SK-N-SH (cell line): Measurements from ENCODE around the gene BNIP3. TPM values are rescaled to one million over a fixed set of nuclear protein-coding genes. Genes with fewer than 3 reads are reported as not detected.

Source experiments
- CTCF ChIA-PET: fragments of 300-600, 350-600 bp; formaldehyde crosslinking; extraction: SDS; loops from one replicate; lab custom pipeline; 2021; lab: Yijun Ruan, JAX
- POLR2A ChIA-PET: fragments of 350-600 bp; sonication (Branson Sonifier 250); formaldehyde crosslinking; extraction: SDS; loops from one replicate; lab custom pipeline; 2020; ENCODE audit warnings: antibody characterized with exemption, inconsistent platforms; lab: Yijun Ruan, JAX
- DNase-seq: peaks from one replicate; pipeline ENCODE4 v3.0.0; 2012
- H2AFZ ChIP-seq: fragments of 200-600 bp; sonication (generic); 2 replicates; pipeline ENCODE4 v1.8.1; 2016; ENCODE audit warnings: antibody characterized with exemption, mild to moderate bottlenecking, low read depth
- H3F3A ChIP-seq: fragments of 200-600 bp; sonication (generic); replicated peaks from 2 replicates; pipeline ENCODE3; 2016; ENCODE audit warnings: antibody characterized with exemption, mild to moderate bottlenecking; ENCODE audit not compliant: insufficient read depth
- H3K27ac ChIP-seq, 2 experiments: fragments of 200-500 bp in 1 of 2; fragments of 200-600 bp in 1 of 2; sonication (Bioruptor generic) in 1 of 2; sonication (generic), shearing (Covaris generic) in 1 of 2; 2 replicates each; pipeline versions ENCODE4 v1.5.1 to v1.6.1; 2014 to 2016; ENCODE audit warnings: low read depth in 2 of 2, inconsistent platforms in 1 of 2, low read length in 1 of 2, mild to moderate bottlenecking in 1 of 2, mixed read lengths in 1 of 2
- H3K27me3 ChIP-seq: fragments of 200-600 bp; sonication (generic), shearing (Covaris generic); 2 replicates; pipeline ENCODE4 v1.6.1; 2016; ENCODE audit warnings: mixed run types; ENCODE audit not compliant: insufficient read depth
- H3K36me3 ChIP-seq, 2 experiments: fragments of 200-500 bp in 1 of 2; fragments of 200-600 bp in 1 of 2; sonication (Bioruptor generic) in 1 of 2; sonication (generic) in 1 of 2; replicated peaks in 1 of 2; 2 replicates each; pipeline versions ENCODE3 to v1.5.1; 2014 to 2016; ENCODE audit warnings: low read length in 1 of 2, mild to moderate bottlenecking in 1 of 2; ENCODE audit not compliant: insufficient read depth in 2 of 2, control insufficient read depth in 1 of 2
- H3K4me1 ChIP-seq, 2 experiments: fragments of 200-500 bp in 1 of 2; fragments of 200-600 bp in 1 of 2; sonication (Bioruptor generic) in 1 of 2; sonication (generic), shearing (Covaris generic) in 1 of 2; 2 replicates each; pipeline versions ENCODE4 v1.5.1 to v1.6.1; 2014 to 2016; ENCODE audit warnings: low read depth in 1 of 2, low read length in 1 of 2, mixed run types in 1 of 2; ENCODE audit not compliant: insufficient read depth in 2 of 2, control insufficient read depth in 1 of 2
- H3K4me2 ChIP-seq: fragments of 200-600 bp; sonication (generic), shearing (Covaris generic); 2 replicates; pipeline ENCODE4 v1.6.1; 2017; ENCODE audit warnings: mixed run types
- H3K4me3 ChIP-seq, 2 experiments: fragments of 200-500 bp in 1 of 2; fragments of 200-600 bp in 1 of 2; sonication (Bioruptor generic) in 1 of 2; sonication (generic), shearing (Covaris generic) in 1 of 2; 2 replicates each; pipeline versions ENCODE4 v1.5.1 to v1.8.1; 2014 to 2016; ENCODE audit warnings: low read depth in 2 of 2, inconsistent platforms in 1 of 2, low read length in 1 of 2, mild to moderate bottlenecking in 1 of 2, mixed read lengths in 1 of 2, moderate library complexity in 1 of 2
- H3K79me2 ChIP-seq: fragments of 200-600 bp; sonication (generic); 2 replicates; pipeline ENCODE4 v1.8.1; 2017; ENCODE audit warnings: mild to moderate bottlenecking; ENCODE audit not compliant: insufficient read depth
- H3K9ac ChIP-seq: fragments of 200-600 bp; sonication (generic); 2 replicates; pipeline ENCODE4 v1.6.1; 2017; ENCODE audit warnings: mixed run types
- H3K9me2 ChIP-seq: fragments of 200-600 bp; sonication (generic); 2 replicates; pipeline ENCODE4 v1.6.1; 2017; ENCODE audit warnings: mixed run types
- H3K9me3 ChIP-seq: fragments of 200-600 bp; sonication (generic); 2 replicates; pipeline ENCODE4 v1.6.1; 2017; ENCODE audit warnings: mixed run types, mild to moderate bottlenecking, moderate library complexity
- H4K20me1 ChIP-seq: fragments of 200-600 bp; sonication (generic); 2 replicates; pipeline ENCODE4 v1.6.1; 2017; ENCODE audit warnings: mild to moderate bottlenecking, mixed run types; ENCODE audit not compliant: insufficient read depth
- EP300 ChIP-seq, 2 experiments: IDR thresholded peaks; 2 replicates each; pipeline versions ENCODE4 v1.4.0 to v1.6.1; 2012; ENCODE audit warnings: borderline replicate concordance in 1 of 2, low read depth in 1 of 2, low read length in 1 of 2
- FOXJ3 ChIP-seq: sonication (generic); formaldehyde crosslinking; IDR thresholded peaks from 2 replicates; pipeline ENCODE4 v1.5.1; 2020; ENCODE audit warnings: mild to moderate bottlenecking, missing genetic modification reagents
- IRF3 ChIP-seq: fragments of 150-350 bp; IDR thresholded peaks from 2 replicates; pipeline ENCODE4 v1.6.1; 2016; ENCODE audit warnings: mild to moderate bottlenecking, low read depth, low read length
- MAX ChIP-seq: IDR thresholded peaks from 2 replicates; pipeline ENCODE4 v1.4.0; 2012; ENCODE audit warnings: low read depth
- MXI1 ChIP-seq: IDR thresholded peaks from 2 replicates; pipeline ENCODE4 v1.6.1; 2012; ENCODE audit warnings: mild to moderate bottlenecking, low read depth, low read length, improper control_type of control experiment
- NFIC ChIP-seq: IDR thresholded peaks from 2 replicates; pipeline ENCODE4 v1.4.0; 2012; ENCODE audit warnings: borderline replicate concordance
- RAD21 ChIP-seq: IDR thresholded peaks from 2 replicates; pipeline ENCODE4 v1.6.1; 2012; ENCODE audit warnings: mild to moderate bottlenecking, low read length
- RFX5 ChIP-seq: IDR thresholded peaks from 2 replicates; pipeline ENCODE4 v1.6.1; 2012; ENCODE audit warnings: mild to moderate bottlenecking, improper control_type of control experiment, low read length
- RXRA ChIP-seq: IDR thresholded peaks from 2 replicates; pipeline ENCODE4 v1.4.0; 2012; ENCODE audit warnings: low read depth, mild to moderate bottlenecking, borderline replicate concordance
- SIN3A ChIP-seq: IDR thresholded peaks from 2 replicates; pipeline ENCODE4 v1.6.1; 2012; ENCODE audit warnings: low read depth, mild to moderate bottlenecking, low read length, moderate library complexity, borderline replicate concordance
- SMC3 ChIP-seq: IDR thresholded peaks from 2 replicates; pipeline ENCODE4 v1.6.1; 2012; ENCODE audit warnings: low read depth, low read length, improper control_type of control experiment
- TAF1 ChIP-seq: IDR thresholded peaks from 2 replicates; pipeline ENCODE4 v1.6.1; 2012; ENCODE audit warnings: low read depth, mild to moderate bottlenecking, low read length, moderate library complexity, borderline replicate concordance
- TCF12 ChIP-seq: IDR thresholded peaks from 2 replicates; pipeline ENCODE4 v1.4.0; 2012
- TEAD4 ChIP-seq: IDR thresholded peaks from 2 replicates; pipeline ENCODE4 v1.4.0; 2012; ENCODE audit warnings: mild to moderate bottlenecking, borderline replicate concordance; ENCODE audit not compliant: insufficient read depth
- USF1 ChIP-seq: IDR thresholded peaks from 2 replicates; pipeline ENCODE4 v1.4.0; 2012; ENCODE audit warnings: low read depth, borderline replicate concordance
- ZBTB33 ChIP-seq: IDR thresholded peaks from 2 replicates; pipeline ENCODE4 v1.4.0; 2012; ENCODE audit warnings: low read depth, borderline replicate concordance
- WGBS: methylation state at CpG from one replicate; pipeline ENCODE4 v1.1.6; 2017; ENCODE audit warnings: low lambda C conversion rate; 5-methylcytosine and 5-hydroxymethylcytosine counted together
- polyA plus RNA-seq, 3 experiments: library from polyadenylated mRNA; depleted of rRNA; stranded (reverse); fragments of >200 nt; gene quantifications; 2 replicates each; pipeline ENCODE4 v1.2.3, GENCODE V29; 2012
- TF ChIP-seq, protein P1 (sequence below): IDR thresholded peaks from 2 replicates; pipeline ENCODE4; 2012
- TF ChIP-seq, protein P2 (sequence below): fragments of 150-350 bp; IDR thresholded peaks from 2 replicates; pipeline ENCODE4 v1.6.1; 2017; ENCODE audit warnings: antibody characterized with exemption, low read length, low read depth, borderline replicate concordance

Gene BNIP3
- polyA plus RNA-seq, 1 of the 3 experiments (the other 2 are of a cell fraction), result 40.3 TPM

DNA sequence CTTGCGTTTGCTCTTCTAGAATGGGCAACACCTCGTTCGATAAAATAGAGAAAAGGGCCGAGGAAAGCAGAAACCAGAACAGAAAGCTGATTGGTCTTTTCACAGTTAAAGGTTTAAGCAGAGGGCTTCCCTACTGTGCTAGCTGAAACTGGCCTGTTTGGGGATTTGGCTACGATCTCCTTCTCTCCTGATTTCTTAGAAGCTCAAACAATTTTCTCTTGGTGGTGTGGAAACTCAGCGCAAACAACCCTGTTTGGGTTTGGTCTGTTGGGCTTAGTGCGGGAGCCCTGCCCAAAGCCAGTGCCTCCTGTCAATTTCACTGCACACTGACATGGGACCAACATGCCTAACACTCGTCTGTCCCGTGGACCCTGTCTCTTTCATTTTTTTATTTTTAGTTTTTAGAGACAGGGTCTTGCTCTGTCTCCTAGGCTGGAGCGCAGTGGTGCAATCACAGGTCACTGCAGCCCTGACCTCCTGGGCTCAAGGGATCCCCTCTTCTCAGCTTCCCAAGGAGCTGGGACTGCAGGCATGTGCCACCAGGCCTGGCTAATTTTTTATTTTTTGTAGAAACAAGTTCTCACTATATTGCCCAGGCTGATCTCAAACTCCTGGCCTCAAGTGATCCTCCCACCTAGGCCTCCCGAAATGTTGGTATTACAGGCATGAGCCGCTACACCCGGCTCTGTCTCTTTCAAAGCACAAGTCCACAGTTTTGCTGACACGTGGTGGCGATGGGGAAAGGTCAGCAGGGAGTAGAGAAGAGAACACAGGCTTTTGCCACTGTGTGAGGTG is 16.5 kb upstream of the BNIP3 start:
- no peaks in the 10 kb centered on the region for H3K9me3 ChIP-seq
- H3K27me3 ChIP-seq, result no peaks in the 10 kb centered on the region; the same call in 1 of the 2 replicates
- H3K4me3 ChIP-seq, result no peak overlapping the region
- H3K4me2 ChIP-seq, result no peak overlapping the region
- H3K27ac ChIP-seq, result no peak overlapping the region
- no peaks in the 10 kb centered on the region for H3K79me2 ChIP-seq
- DNase-seq, result no peak
- no peaks in the 10 kb centered on the region for H3K36me3 ChIP-seq
- POLR2A ChIA-PET, result no interaction called here
- H3K4me1 ChIP-seq, result no peaks in the 10 kb centered on the region; a peak in 1 of 4 replicates
- WGBS, result 57% methylated on average over 14 of the region's 15 CpGs
- H2AFZ ChIP-seq, result no peak overlapping the region
- H4K20me1 ChIP-seq, result no peaks in the 10 kb centered on the region
- TF ChIP-seq EP300 (IDR thresholded peaks at IDR 0.05; ENCODE audit: borderline replicate concordance in 1 of 2, low read depth in 1 of 2, low read length in 1 of 2) (no peak), MXI1 (no peak), FOXJ3 (CRISPR knock-in tag) (no peak)
- no peak overlapping the region for H3K9ac ChIP-seq
- CTCF ChIA-PET, result interaction anchor here (3.5 kb wide), 1 partner anchor 24 kb away, joined by 27 read pairs; no protein-coding TSS in a partner anchor
- no peaks in the 10 kb centered on the region for H3F3A ChIP-seq
- H3K9me2 ChIP-seq, result no peaks in the 10 kb centered on the region

GRCh38 chr10:131997366-131998049 is 15.8 kb upstream of the BNIP3 start:
- Histone ChIP-seq H3K9me3 (no peaks in the 10 kb centered on the region), H3K79me2 (no peaks in the 10 kb centered on the region), H3K36me3 (no peaks in the 10 kb centered on the region), H4K20me1 (no peaks in the 10 kb centered on the region), H3K9ac (no peak overlapping the region), H3K4me2 (no peak overlapping the region), H3K9me2 (no peaks in the 10 kb centered on the region), H3F3A (no peaks in the 10 kb centered on the region), H3K27ac (no peak overlapping the region), H3K4me1 (no peaks in the 10 kb centered on the region; a peak in 1 of 4 replicates), H3K4me3 (no peak overlapping the region), H3K27me3 (no peaks in the 10 kb centered on the region; the same call in 1 of the 2 replicates), H2AFZ (no peak overlapping the region)
- POLR2A ChIA-PET, result no interaction called here
- CTCF ChIA-PET, result interaction anchor here (1.4 to 3.5 kb wide), 2 partner anchors 16 to 25 kb away, joined by 4 to 27 read pairs; no protein-coding TSS in a partner anchor
- 55% methylated on average over 13 of the region's 13 CpGs for WGBS
- no peak for DNase-seq
- TF ChIP-seq USF1, result no peak
- TF ChIP-seq SMC3, result no peak
- no peak for TF ChIP-seq IRF3
- no peak for TF ChIP-seq TEAD4
- no peak for TF ChIP-seq FOXJ3 (CRISPR knock-in tag)
- TF ChIP-seq, protein P1, sequence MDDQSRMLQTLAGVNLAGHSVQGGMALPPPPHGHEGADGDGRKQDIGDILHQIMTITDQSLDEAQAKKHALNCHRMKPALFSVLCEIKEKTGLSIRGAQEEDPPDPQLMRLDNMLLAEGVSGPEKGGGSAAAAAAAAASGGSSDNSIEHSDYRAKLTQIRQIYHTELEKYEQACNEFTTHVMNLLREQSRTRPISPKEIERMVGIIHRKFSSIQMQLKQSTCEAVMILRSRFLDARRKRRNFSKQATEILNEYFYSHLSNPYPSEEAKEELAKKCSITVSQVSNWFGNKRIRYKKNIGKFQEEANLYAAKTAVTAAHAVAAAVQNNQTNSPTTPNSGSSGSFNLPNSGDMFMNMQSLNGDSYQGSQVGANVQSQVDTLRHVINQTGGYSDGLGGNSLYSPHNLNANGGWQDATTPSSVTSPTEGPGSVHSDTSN, result no peak
- TF ChIP-seq NFIC, result no peak
- no peak for TF ChIP-seq MXI1
- TF ChIP-seq SIN3A, result no peak
- TF ChIP-seq RAD21, result no peak
- TF ChIP-seq TCF12, result no peak
- TF ChIP-seq RXRA, result no peak
- TF ChIP-seq, protein P2, sequence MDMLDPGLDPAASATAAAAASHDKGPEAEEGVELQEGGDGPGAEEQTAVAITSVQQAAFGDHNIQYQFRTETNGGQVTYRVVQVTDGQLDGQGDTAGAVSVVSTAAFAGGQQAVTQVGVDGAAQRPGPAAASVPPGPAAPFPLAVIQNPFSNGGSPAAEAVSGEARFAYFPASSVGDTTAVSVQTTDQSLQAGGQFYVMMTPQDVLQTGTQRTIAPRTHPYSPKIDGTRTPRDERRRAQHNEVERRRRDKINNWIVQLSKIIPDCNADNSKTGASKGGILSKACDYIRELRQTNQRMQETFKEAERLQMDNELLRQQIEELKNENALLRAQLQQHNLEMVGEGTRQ, result no peak
- TF ChIP-seq EP300 (IDR thresholded peaks at IDR 0.05; ENCODE audit: borderline replicate concordance in 1 of 2, low read depth in 1 of 2, low read length in 1 of 2), result no peak
- no peak for TF ChIP-seq TAF1
- TF ChIP-seq MAX, result no peak
- no peak for TF ChIP-seq RFX5
- TF ChIP-seq ZBTB33, result no peak
